HG02981 (cell line): ENCODE results near the gene TSPAN13.

ENCODE experiments used
- ATAC-seq: cut with Tn5 transposase; IDR thresholded peaks from one replicate; pipeline ENCODE4 v1.9.1; 2021; ENCODE audit warnings: mild to moderate bottlenecking, moderate library complexity; ENCODE audit not compliant: unreplicated experiment

Gene TSPAN13

GRCh38 chr7:16810573-16810972 is 57.0 kb downstream of the TSPAN13 start:
- ATAC-seq, result no peak

GRCh38 chr7:16811551-16811950 is 58.0 kb downstream of the TSPAN13 start:
- no peak for ATAC-seq

GRCh38 chr7:16812542-16813231 is 59.1 kb downstream of the TSPAN13 start:
- no peak for ATAC-seq

DNA sequence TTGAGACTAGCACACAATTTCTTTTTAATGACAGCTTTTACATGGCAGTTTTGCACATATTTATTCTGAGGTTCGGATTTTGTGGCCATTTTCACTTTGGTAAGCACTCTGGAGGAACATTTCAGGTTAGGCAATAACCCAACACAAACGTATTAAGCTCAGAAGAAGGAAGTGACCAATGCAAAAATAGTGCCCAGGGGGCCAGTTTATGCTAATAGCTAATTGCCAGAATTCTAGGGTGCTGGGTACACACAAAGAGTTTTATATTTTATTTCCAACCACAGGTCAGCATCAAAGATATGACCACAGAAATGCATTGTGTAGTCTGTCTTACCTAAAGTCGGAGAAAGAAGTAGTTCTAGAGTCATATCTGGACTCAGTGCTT is 59.7 kb downstream of the TSPAN13 start:
- no peak for ATAC-seq

DNA sequence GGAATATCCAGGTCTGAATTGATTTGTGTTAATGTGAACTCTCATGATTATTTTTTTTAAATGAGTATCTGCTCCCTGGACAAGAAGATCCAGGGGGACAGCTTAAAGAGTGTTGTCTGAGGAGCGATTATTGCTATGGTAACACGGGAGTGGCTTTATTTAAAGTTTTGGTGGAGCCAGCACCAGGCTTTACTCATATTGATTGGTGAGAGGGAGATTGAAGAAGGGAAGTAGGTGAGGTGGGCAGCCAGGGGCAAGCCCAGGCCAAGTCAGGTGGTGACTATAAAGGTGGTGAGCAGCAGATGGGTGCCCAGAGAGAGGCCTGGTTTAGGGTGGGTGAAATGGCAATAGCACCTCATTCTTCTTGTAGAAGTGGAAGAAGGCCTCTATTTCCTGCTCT is 61.4 kb downstream of the TSPAN13 start:
- no peak for ATAC-seq

DNA sequence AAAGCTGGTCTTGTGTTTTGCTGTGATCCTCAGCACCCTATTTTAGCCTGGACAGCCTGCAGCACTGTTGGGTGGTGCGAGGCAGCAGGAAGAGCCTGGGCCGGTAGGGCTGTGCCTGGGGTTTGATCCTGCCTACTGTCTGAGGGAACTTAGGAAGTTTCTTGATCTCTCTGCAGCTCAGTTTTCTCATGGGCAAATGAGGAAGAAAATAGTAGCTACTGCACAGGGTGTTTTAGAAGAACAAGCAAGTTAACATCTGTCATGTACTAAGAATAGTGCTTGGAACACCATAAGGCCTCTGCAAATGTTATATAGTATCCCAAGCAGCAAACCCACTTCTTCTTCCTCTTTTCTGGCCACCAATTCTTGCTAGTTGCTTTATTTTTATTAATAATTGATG is 63.3 kb downstream of the TSPAN13 start:
- ATAC-seq, result no peak

GRCh38 chr7:16817536-16817935 is 64.0 kb downstream of the TSPAN13 start:
- ATAC-seq, result no peak

GRCh38 chr7:16818732-16819131 is 65.2 kb downstream of the TSPAN13 start:
- ATAC-seq, result no peak

DNA sequence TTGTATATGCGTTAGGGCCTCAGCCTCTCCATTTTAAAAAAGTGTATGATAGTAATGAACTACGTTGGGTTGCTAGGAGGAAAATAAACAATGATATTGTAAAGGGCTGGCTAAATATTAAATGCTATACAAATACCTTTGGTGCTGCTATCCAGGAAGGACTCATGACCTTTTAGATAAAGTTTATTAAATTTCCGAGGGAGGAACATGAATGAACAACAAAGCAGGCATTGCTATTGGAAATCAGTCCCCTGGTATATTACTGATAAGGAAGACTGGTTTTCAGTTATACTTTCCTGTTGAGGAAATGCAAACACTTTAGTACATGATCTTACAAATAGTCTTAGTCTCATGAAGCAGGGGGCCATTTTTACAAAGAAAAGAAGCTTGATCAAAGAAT is 68.5 kb downstream of the TSPAN13 start:
- no peak for ATAC-seq

DNA sequence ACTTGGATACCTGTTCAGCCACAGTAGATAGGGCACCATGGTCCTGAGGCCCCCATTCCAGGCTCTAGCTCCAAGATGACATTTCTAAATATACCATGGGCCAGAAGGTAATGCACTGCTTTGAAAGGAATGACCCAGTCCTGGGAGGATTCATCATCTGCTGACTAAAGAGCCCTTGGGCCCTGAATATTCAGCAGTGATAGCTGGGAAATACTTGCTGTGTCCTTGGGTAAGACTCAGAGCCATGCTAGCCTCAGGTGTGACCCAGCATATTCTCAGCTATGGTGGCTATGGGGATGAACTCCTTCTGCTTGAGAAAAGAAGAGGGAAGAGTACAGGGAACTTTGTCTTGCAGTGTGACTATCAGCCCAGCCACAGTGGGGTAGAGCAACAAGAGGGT is 72.5 kb downstream of the TSPAN13 start:
- no peak for ATAC-seq

GRCh38 chr7:16833373-16833772 is 79.8 kb downstream of the TSPAN13 start:
- no peak for ATAC-seq
